IMR-90 (cell line): ENCODE data around the gene CATSPER1. TPM values are rescaled to one million over a fixed set of nuclear protein-coding genes. Genes with fewer than 3 reads are reported as not detected.
A peak's percentile ranks its signal among the peaks of the same experiment; 100 is the strongest.
"Not testable (repeated sequence)": the region's sequence is repeated elsewhere in the genome, so short reads cannot be mapped to it uniquely, and the experiment has no call there.

Source experiments
- ATAC-seq: fragments of 200-7000 bp; cut with Tn5 transposase; 2 replicates; pipeline ENCODE4 v1.9.1; 2020; ENCODE audit warnings: low read depth, mild to moderate bottlenecking, moderate library complexity
- BruUV-seq: library from RNA; stranded (reverse); fragments of 400-500 nt; replicated peaks from 2 replicates; lab custom pipeline; 2021; lab: Mats Ljungman, UMichigan
- CTCF ChIA-PET: fragments of 300-600 bp; formaldehyde crosslinking; extraction: SDS; loops from one replicate; lab custom pipeline; 2021; ENCODE audit warnings: antibody characterized with exemption; lab: Yijun Ruan, JAX
- POLR2A ChIA-PET: fragments of 300-600 bp; sonication (Branson Sonifier 250); formaldehyde crosslinking; loops from one replicate; lab custom pipeline; 2022; ENCODE audit warnings: antibody characterized with exemption; ENCODE audit not compliant: unreplicated experiment; lab: Charles Lee
- DNase-seq: peaks from one replicate; pipeline ENCODE4 v3.0.0; 2013
- H2AFZ ChIP-seq: replicated peaks from 2 replicates; pipeline ENCODE3; 2013; ENCODE audit warnings: low read length, mild to moderate bottlenecking; ENCODE audit not compliant: poor library complexity
- H2AK5ac ChIP-seq: 2 replicates; pipeline ENCODE4 v1.6.1; 2013; ENCODE audit warnings: low read depth, low read length, inconsistent platforms
- H2AK9ac ChIP-seq: replicated peaks from 2 replicates; pipeline ENCODE3; 2013; ENCODE audit warnings: mild to moderate bottlenecking, low read depth, low read length, moderate library complexity; ENCODE audit not compliant: poor library complexity
- H2BK120ac ChIP-seq: 2 replicates; pipeline ENCODE4 v1.6.1; 2013; ENCODE audit warnings: low read depth, low read length, inconsistent platforms
- H2BK15ac ChIP-seq: 3 replicates; pipeline ENCODE4 v1.6.1; 2013; ENCODE audit warnings: low read depth, low read length, inconsistent platforms
- H2BK20ac ChIP-seq: 2 replicates; pipeline ENCODE4 v1.6.1; 2013; ENCODE audit warnings: low read depth, mild to moderate bottlenecking, inconsistent platforms, low read length, moderate library complexity
- H2BK5ac ChIP-seq: 2 replicates; pipeline ENCODE4 v1.6.1; 2013; ENCODE audit warnings: mild to moderate bottlenecking, low read depth, low read length, inconsistent platforms; ENCODE audit not compliant: poor library complexity, severe bottlenecking
- H3K14ac ChIP-seq: replicated peaks from 2 replicates; pipeline ENCODE4 v1.6.1; 2013; ENCODE audit warnings: low read depth, low read length, inconsistent platforms
- H3K18ac ChIP-seq: 2 replicates; pipeline ENCODE4 v1.6.1; 2013; ENCODE audit warnings: low read depth, low read length, control low read depth
- H3K23ac ChIP-seq: 2 replicates; pipeline ENCODE4 v1.6.1; 2013; ENCODE audit warnings: low read depth, low read length, inconsistent platforms
- H3K27ac ChIP-seq: 2 replicates; pipeline ENCODE4 v1.5.1; 2013; ENCODE audit warnings: mild to moderate bottlenecking, control low read depth, low read length; ENCODE audit not compliant: insufficient read depth
- H3K27me3 ChIP-seq: 2 replicates; pipeline ENCODE4 v1.6.1; 2013; ENCODE audit warnings: low read length; ENCODE audit not compliant: control insufficient read depth, insufficient read depth
- H3K36me3 ChIP-seq: 2 replicates; pipeline ENCODE4 v1.6.1; 2013; ENCODE audit warnings: low read length, mixed read lengths; ENCODE audit not compliant: control insufficient read depth, insufficient read depth
- H3K4ac ChIP-seq: 2 replicates; pipeline ENCODE4 v1.6.1; 2013; ENCODE audit warnings: low read depth, low read length, inconsistent platforms
- H3K4me1 ChIP-seq: 2 replicates; pipeline ENCODE4 v1.6.1; 2013; ENCODE audit warnings: low read length, mixed read lengths; ENCODE audit not compliant: control insufficient read depth, insufficient read depth
- H3K4me2 ChIP-seq: 2 replicates; pipeline ENCODE4 v1.6.1; 2013; ENCODE audit warnings: low read depth, mild to moderate bottlenecking, control low read depth, low read length, moderate library complexity
- H3K4me3 ChIP-seq: 2 replicates; pipeline ENCODE4 v1.5.1; 2013; ENCODE audit warnings: low read depth, mild to moderate bottlenecking, control low read depth, low read length, moderate library complexity; ENCODE audit not compliant: insufficient read depth
- H3K56ac ChIP-seq: 2 replicates; pipeline ENCODE4 v1.6.1; 2013; ENCODE audit warnings: low read length, inconsistent platforms; ENCODE audit not compliant: insufficient read depth; ENCODE audit errors: extremely low read depth
- H3K79me1 ChIP-seq, 2 experiments: 2 replicates each; pipeline ENCODE4 v1.6.1; 2013; ENCODE audit warnings: low read length in 2 of 2, inconsistent platforms in 1 of 2, low read depth in 1 of 2
- H3K9ac ChIP-seq: 2 replicates; pipeline ENCODE4 v1.6.1; 2013; ENCODE audit warnings: low read depth, low read length, control low read depth
- H3K9me1 ChIP-seq: 2 replicates; pipeline ENCODE4 v1.6.1; 2013; ENCODE audit warnings: low read length, inconsistent platforms; ENCODE audit not compliant: insufficient read depth
- H3K9me3 ChIP-seq: 2 replicates; pipeline ENCODE4 v1.6.1; 2013; ENCODE audit warnings: low read length; ENCODE audit not compliant: control insufficient read depth, insufficient read depth
- H4K20me1 ChIP-seq: 2 replicates; pipeline ENCODE4 v1.6.1; 2013; ENCODE audit warnings: low read length, inconsistent platforms; ENCODE audit not compliant: insufficient read depth
- H4K5ac ChIP-seq: 2 replicates; pipeline ENCODE4 v1.6.1; 2013; ENCODE audit warnings: mild to moderate bottlenecking, low read depth, low read length, control low read depth
- H4K8ac ChIP-seq, 2 experiments: 2 replicates each; pipeline ENCODE4 v1.6.1; 2013; ENCODE audit warnings: low read depth in 2 of 2, low read length in 2 of 2, control low read depth in 1 of 2, inconsistent platforms in 1 of 2
- H4K91ac ChIP-seq: 2 replicates; pipeline ENCODE4 v1.6.1; 2013; ENCODE audit warnings: low read depth, low read length, inconsistent platforms; ENCODE audit not compliant: insufficient read depth
- BHLHE40 ChIP-seq: fragments of 150-350 bp; IDR thresholded peaks from 2 replicates; pipeline ENCODE4 v1.6.1; 2016; ENCODE audit warnings: mild to moderate bottlenecking, low read depth, low read length
- CEBPB ChIP-seq: IDR thresholded peaks from 2 replicates; pipeline ENCODE4 v1.6.1; 2012; ENCODE audit warnings: low read depth, low read length, improper control_type of control experiment
- MAZ ChIP-seq: IDR thresholded peaks from 2 replicates; pipeline ENCODE4 v1.6.1; 2012; ENCODE audit warnings: low read depth, mild to moderate bottlenecking, low read length, improper control_type of control experiment, moderate library complexity, borderline replicate concordance
- POLR2A ChIP-seq: IDR thresholded peaks from 2 replicates; pipeline ENCODE4 v1.6.1; 2012; ENCODE audit warnings: mild to moderate bottlenecking, low read depth, low read length
- WGBS, 2 experiments: methylation state at CpG; one replicate each; pipeline versions ENCODE4 v1.1.5 to v1.1.7; 2013; ENCODE audit warnings: missing lambda C conversion rate in 2 of 2; ENCODE audit not compliant: insufficient read length in 1 of 2; ENCODE audit errors: extremely low coverage in 2 of 2; 5-methylcytosine and 5-hydroxymethylcytosine counted together
- dilution Hi-C: fragments of 300-500 bp; cut with HindIII; formaldehyde crosslinking; loops from one replicate; pipeline ENCODE4 v1.14.3; 2018; ENCODE audit warnings: low sequenced_read_pairs; ENCODE audit not compliant: unreplicated experiment
- in situ Hi-C: fragments of 300-500 bp; cut with MboI; formaldehyde crosslinking; loops from 3 replicates; pipeline ENCODE4 v1.14.3; 2019; ENCODE audit warnings: low sequenced_read_pairs, inconsistent platforms, mixed read lengths
- intact Hi-C: fragments of 100-400 bp; cut with micrococcal nuclease; formaldehyde crosslinking; loops from 2 replicates; pipeline ENCODE4 v1.10.0; 2022
- polyA plus RNA-seq, 3 experiments: library from polyadenylated mRNA; depleted of rRNA; stranded (reverse); fragments of >200 nt; gene quantifications; 2 replicates each; pipeline ENCODE4 v1.2.3, GENCODE V29; 2012; ENCODE audit warnings: low replicate concordance in 1 of 3
- total RNA-seq: library from RNA; depleted of rRNA; stranded (reverse); fragments of >200 nt; gene quantifications from 2 replicates; pipeline ENCODE4 v1.2.3, GENCODE V29; 2012
- TF ChIP-seq, protein P1 (sequence below): fragments of 150-350 bp; IDR thresholded peaks from 2 replicates; pipeline ENCODE4 v1.6.1; 2017; ENCODE audit warnings: mild to moderate bottlenecking, antibody characterized with exemption, low read length, low read depth

CATSPER1 gene
- total and polyA plus RNA-seq, 2 of the 4 experiments (the other 2 are of a cell fraction): 0.18 to 0.91 TPM

DNA sequence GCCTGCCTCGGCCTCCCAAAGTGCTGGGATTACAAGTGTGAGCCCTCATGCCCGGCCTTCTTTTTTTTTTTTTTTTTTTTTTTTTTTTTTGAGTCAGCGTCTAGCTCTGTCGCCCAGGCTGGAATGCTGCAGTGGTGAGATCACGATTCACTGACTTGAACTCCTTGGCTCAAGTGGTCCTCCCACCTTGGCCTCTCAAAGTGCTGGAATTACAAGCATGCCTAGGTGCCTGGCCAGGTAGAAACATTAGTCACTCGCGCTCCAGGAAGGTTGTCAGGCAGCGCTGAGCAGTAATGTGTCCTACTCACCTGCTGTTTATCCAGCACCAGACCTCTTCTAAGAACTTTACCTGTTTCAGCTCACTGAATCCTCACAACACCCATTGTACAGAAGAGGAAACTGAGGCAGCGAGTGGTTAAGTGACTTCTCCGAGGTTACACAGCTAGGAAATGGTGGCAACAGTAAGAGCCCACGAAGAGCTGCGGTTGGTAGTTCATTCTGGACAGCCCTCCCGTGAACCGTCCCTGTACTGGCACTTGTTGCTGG is 15.0 kb downstream of the CATSPER1 start:
- 0 out of 2 replicates have a peak overlapping the region, but pooled peaks have one; percentile 1 for H2AK5ac ChIP-seq
- H3K79me1 ChIP-seq: no peaks in the 10 kb centered on the region
- H3K36me3 ChIP-seq: no peaks in the 10 kb centered on the region
- no peak overlapping the region for H3K9ac ChIP-seq
- ATAC-seq (no peak), DNase-seq (peak; percentile 53)
- no peaks in the 10 kb centered on the region for H3K9me3 ChIP-seq
- ChIA-PET POLR2A (interaction anchor here (0.6 to 1.7 kb wide), 3 partner anchors 9 to 257 kb away, joined by 3 to 12 read pairs (median 6); partner anchors contain the start of gene BANF1), CTCF (no interaction called here)
- H3K18ac ChIP-seq: no peak overlapping the region
- dilution Hi-C loops (no loop called here), intact Hi-C loops (no loop called here), in situ Hi-C loops (no loop called here)
- peaks cover 19% of the 10 kb centered on the region for H3K9me1 ChIP-seq
- H4K5ac ChIP-seq: no peak overlapping the region
- no peak overlapping the region for H3K56ac ChIP-seq
- no peak overlapping the region for H4K8ac ChIP-seq
- no peak overlapping the region for H3K4me3 ChIP-seq
- WGBS, 2 experiments: 58% methylated on average over 9 of the region's 14 CpGs; no CpG with 5 or more reads in 1 of the 2 experiments
- H2BK5ac ChIP-seq: no peak overlapping the region
- H3K27me3 ChIP-seq: peaks cover 13% of the 10 kb centered on the region
- H2BK20ac ChIP-seq: no peak overlapping the region
- no peak overlapping the region for H4K91ac ChIP-seq
- H3K4me2 ChIP-seq: no peak overlapping the region
- peaks cover 9% of the 10 kb centered on the region for H3K4me1 ChIP-seq
- H3K27ac ChIP-seq: no peak overlapping the region
- TF ChIP-seq, protein P1, sequence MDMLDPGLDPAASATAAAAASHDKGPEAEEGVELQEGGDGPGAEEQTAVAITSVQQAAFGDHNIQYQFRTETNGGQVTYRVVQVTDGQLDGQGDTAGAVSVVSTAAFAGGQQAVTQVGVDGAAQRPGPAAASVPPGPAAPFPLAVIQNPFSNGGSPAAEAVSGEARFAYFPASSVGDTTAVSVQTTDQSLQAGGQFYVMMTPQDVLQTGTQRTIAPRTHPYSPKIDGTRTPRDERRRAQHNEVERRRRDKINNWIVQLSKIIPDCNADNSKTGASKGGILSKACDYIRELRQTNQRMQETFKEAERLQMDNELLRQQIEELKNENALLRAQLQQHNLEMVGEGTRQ: no peak
- TF ChIP-seq CEBPB: no peak
- no peak for TF ChIP-seq MAZ
- no peak for TF ChIP-seq BHLHE40
- no peak for TF ChIP-seq POLR2A
- H3K23ac ChIP-seq: no peak overlapping the region
- H3K14ac ChIP-seq: no peak overlapping the region
- no TSS peak for BruUV-seq
- no peak overlapping the region for H2BK15ac ChIP-seq
- no peak overlapping the region for H2AK9ac ChIP-seq
- H2AFZ ChIP-seq: peak overlapping the region; percentile 81
- H3K4ac ChIP-seq: peak overlapping the region; percentile 10; the same call in 1 of the 2 replicates
- no peaks in the 10 kb centered on the region; the same call in 1 of the 2 replicates for H4K20me1 ChIP-seq
- H2BK120ac ChIP-seq: no peak overlapping the region

DNA sequence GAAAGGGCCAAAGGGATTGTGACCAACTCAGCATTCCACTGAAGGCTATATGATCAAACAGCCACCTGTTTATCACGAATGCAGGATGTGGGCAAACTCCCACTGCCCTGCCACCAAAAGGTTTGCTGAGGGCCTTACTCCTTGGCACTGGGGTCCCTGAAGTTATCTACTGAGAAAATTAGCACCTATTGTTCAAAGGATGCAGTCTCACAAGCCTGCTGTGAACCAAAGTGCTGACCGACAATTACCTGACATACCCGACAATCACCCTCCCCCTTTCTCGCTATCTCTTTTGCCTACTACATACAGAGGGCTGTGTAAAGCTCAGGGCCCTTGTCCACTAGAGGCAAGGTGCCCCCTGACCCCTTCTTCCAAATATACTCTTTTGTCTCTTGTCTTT is 16.2 kb downstream of the CATSPER1 start:
- in situ Hi-C loops, H3K9me1 ChIP-seq, H2BK20ac ChIP-seq, ATAC-seq, H4K91ac ChIP-seq, H2AK5ac ChIP-seq, POLR2A ChIA-PET, H3K4me3 ChIP-seq, H4K20me1 ChIP-seq, H3K79me1 ChIP-seq, H3K9me3 ChIP-seq, H2BK15ac ChIP-seq, H2AFZ ChIP-seq, H2BK5ac ChIP-seq, H2AK9ac ChIP-seq, BruUV-seq, H3K14ac ChIP-seq, H3K27ac ChIP-seq, H4K5ac ChIP-seq, H3K36me3 ChIP-seq, H3K4me2 ChIP-seq, H3K56ac ChIP-seq, H3K9ac ChIP-seq, H3K4ac ChIP-seq, intact Hi-C loops, H3K4me1 ChIP-seq, H3K23ac ChIP-seq, DNase-seq, H2BK120ac ChIP-seq, CTCF ChIA-PET, H3K18ac ChIP-seq, dilution Hi-C loops, H4K8ac ChIP-seq: not testable (repeated sequence)
- H3K27me3 ChIP-seq: peaks cover 13% of the 10 kb centered on the region
- WGBS, 2 experiments: 31% methylated on average over 4 of the region's 4 CpGs; no CpG with 5 or more reads in 1 of the 2 experiments
